SHP77 (cell line): ENCODE results near the gene COPS9.

ENCODE experiments used
- DNase-seq, 2 experiments: peaks; one replicate each; lab custom pipeline; 2025; lab: John Stamatoyannopoulos, UW

Gene COPS9

DNA sequence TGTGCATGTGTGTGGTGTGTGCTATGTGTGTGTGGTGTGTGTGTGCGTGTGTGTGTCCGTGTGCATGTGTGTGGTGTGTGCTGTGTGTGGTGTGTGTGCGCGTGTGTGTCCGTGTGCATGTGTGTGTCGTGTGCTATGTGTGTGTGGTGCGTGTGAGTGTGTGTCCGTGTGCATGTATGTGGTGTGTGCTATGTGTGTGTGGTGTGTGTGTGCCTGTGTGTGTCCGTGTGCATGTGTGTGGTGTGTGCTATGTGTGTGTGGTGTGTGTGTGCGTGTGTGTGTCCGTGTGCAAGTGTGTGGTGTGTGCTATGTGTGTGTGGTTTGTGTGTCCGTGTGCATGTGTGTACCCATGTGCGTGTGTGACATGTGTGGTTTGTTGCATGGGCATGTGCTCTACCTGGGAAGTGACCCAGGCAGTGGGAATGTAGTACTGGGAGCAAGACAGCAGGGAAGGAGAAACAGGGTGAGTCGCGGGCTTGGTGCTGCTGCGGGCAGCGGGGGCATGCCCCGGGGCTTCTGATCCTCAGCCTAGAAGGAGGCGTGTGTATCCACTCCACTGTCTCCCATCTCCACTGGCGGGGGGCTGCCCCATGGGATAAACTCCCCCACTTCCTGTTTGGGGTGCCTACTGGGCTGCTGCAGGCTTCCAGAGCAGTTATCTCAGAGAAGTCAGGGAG lies 11.9 kb upstream of the COPS9 start:
- no peak for DNase-seq

DNA sequence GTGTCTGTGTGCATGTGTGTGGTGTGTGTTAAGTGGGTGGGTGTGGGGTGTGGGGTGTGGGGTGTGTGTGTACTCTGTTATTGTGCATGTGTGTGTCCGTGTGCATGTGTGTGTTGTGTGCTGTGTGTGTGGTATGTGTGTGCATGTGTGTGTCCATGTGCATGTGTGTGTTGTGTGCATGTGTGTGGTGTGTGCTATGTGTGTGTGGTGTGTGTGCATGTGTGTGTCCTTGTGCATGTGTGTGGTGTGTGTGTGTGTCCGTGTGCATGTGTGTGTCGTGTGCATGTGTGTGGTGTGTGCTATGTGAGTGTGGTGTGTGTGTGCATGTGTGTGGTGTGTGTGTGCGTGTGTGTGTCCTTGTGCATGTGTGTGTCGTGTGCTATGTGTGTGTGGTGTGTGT lies 11.3 kb upstream of the COPS9 start:
- no peak for DNase-seq

DNA sequence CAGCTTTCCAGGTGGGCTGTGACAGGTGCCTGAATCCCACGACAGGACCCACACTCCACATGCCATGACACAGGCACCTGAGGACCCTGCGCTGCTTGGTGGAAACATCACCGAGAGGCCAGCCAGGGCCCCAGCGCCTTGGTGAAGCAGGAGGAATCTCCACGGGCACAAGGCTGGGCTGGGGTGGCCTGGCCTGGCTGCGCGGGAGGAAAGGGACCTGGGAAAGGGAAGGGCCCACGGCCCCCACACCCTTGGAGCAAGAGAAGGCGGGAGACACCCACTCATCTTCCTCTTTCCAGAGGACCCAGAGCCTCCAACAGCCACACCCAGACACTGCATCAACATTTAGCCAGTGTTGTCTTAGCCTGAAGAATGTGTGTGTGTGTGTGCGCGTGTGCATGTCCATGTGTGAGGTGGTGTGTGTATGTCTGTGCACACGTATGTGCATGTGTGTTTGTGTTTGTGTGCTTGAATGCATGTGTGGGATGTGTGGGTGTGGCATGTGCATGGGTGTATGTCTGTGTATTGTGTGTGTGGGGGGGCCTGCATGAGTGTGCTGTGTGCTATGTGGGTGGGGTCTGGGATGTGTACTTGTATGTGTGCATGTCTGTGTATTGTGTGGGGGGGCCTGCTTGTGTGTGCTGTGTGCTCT lies 10.6 kb upstream of the COPS9 start:
- no peak for DNase-seq

DNA sequence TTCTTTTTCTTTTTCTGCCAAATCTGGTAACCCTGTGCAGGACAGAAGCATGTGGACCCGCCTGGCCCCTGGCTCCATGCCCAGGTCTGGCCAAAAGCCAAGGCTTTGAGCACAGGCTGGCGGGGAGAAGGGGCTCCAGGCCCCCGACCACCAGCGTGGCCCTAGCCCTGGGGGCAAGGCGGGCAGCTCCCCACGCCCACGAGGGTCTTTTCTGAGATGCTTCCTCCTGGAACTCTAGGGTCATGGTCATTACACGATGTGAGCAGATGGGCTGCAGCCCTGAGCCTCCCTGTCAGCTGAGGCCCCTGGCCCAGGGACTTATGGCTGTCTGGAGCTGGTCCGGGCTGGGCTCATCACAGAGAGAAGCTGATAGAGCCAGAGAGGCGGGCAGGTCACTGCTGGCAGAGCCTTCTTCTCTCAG lies 10.0 kb upstream of the COPS9 start:
- DNase-seq = no peak

DNA sequence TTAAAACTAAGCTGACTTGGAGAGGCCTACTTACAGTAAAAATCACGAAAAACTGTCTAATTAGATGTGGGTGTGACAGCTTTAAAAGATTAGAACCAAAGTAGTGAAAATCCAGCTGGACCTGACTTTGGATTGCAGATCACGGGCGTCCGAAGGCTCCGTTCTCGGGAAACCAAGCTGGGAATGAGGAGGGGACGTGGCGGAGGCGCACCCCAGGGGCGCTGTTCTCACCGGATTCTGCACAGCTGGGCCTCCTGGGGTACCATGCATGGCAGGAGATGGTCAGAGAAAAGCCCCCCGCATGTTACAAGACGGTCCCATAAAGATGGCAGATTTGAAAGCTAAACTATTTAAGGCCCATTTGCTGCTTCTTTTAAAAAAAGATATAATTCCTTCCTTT lies 9.4 kb upstream of the COPS9 start:
- no peak for DNase-seq

DNA sequence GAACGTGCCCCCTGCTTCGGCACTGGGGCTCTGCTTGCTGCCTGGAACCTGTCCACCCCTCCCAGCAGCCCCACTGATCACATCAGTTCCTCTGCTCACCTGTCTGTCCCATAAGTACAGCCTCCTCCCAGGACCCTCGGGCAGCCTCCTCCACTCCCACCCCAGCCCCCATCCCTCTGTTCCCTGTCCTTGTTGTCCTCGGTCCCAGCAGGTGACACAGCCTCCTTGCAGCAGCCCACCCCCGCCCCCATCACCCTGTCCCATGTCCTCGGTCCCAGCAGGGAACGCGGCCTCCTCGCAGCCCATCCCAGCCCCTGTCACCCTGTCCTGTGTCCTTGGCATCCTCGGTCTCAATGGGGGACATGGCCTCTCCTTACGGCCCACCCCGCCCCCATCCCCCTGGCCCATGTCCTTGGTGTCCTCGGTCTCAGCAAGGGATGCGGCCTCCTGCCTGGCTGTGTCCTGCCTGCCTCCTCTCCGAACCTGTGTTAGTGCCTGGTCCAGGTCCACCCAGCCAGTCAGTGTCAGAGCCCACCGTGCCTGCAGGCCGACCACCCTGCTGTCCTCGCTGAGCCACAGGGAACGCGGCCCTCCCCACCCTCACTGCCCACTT lies 8.7 kb upstream of the COPS9 start:
- DNase-seq = no peak

DNA sequence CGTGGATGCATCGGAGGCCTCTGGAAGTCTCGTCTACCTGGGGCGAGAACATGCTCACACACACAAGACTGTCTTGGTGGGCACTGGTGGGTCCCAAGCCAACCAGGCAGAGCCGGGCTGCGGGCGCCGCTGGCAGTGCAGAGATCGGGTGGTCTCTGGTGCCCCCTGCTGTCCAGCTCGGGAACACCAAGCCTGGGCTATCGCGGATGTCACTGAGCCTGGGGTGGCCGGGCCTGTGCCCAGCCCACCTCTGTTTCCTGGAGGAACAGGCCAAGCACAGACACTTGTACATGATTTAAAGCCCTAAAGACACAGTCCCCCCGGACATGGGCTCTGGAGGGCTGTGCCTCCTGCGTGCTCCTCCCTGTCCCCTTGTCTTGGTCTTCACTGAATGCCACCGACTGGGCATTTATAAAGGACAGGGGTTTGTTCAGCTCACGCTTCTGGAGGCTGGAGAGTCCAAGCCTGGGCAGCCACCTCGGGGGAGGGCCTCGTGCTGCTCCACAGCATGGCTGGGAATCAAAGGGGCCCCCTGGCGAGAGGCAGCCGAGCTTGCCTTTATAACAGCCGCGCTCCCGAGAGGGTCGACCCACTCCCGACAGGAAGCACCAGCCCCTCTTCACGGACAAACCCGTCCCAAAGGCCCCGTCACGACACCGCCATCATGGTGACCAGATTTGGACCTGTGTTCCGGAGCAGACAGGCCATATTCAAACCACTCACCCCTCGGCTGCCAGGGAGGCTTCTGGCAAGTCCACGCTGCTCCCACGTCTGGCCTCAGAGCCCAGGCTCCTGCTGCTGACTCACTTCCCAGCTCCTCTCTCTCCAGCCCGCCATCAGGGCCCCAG lies 7.9 kb upstream of the COPS9 start:
- DNase-seq = peak; percentile 29 to 41

DNA sequence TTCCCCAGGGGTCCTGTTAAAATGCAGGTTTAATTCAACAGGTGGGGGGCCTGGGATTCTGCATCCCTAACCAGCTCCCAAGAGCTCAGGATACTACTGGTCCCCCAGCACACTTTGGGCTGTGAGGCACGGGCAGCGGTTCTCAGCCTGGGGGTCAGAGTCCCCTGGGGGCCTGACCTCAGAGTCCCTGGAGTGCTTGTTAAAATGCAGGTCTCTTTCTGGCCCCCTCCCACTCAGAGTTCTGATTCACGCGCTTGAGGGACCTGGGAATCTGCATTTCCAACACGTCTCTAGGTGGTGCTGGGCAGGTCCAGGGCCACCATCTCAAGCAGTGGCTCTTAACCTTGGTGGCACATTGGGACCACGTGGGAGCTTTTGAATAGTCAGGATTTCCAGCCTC lies 7.2 kb upstream of the COPS9 start:
- DNase-seq = no peak

DNA sequence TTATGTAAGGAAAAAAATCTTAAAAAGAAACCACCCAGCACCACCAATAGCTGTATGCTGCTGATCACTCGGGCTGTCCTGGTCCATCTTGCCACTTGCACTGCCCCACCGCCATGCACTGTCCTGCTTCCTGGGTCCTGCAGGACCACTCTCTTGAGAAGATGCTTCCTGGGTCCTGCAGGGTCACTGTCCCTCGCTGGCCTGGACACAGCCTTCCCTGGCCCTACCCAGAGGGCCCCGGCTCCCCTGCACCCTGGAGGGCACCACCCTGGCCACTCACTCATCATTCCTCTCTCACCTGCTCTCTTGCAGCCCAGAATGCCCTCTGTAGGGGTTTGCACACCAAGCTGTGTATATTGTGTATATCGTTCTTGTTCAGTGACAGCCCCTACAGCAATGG lies 6.8 kb upstream of the COPS9 start:
- DNase-seq = no peak

DNA sequence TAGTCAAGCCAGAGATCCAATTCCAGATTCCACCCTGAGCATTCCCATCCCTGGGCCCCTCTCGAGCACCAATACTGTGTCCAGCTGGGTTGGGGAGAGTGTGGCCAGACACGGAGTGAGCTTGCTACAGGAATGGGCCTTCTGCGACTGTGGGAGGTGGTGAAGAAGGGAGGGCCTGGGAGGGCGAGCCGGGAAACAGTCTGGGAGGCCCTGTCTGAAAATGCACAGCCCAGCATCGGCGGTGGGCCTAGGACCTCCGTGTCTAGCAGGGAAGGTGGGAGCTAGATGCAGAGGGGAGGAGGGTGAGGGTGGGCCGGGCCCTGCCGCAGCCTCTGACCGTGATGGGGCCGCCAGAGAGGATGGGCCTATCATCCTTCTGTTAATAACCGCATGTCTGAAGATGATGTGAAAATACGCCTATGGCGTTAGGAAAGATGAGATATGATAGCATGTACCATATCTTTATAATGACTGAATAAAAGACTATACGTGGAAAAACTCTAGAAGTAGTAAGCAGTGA lies 6.2 kb upstream of the COPS9 start:
- no peak for DNase-seq

DNA sequence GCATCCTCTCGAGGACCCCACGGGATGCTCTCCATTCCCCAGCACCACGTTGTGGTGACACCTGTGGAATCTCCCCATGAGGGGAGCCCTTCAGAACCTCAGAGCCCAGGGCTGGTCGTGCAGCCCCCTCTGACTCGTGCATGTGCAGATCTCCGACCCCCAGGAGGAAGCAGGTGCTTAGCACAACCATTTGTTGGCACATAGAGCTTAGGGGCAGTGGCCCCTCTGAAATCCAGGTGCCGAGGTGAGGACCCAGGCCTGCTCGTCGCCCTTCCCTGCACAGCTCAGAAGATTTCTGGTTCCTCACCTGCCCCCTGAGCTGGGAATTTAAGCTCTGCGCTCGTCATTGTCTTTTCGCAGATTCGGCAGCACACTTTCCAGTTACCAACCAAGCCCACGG lies 5.6 kb upstream of the COPS9 start:
- DNase-seq = no peak

DNA sequence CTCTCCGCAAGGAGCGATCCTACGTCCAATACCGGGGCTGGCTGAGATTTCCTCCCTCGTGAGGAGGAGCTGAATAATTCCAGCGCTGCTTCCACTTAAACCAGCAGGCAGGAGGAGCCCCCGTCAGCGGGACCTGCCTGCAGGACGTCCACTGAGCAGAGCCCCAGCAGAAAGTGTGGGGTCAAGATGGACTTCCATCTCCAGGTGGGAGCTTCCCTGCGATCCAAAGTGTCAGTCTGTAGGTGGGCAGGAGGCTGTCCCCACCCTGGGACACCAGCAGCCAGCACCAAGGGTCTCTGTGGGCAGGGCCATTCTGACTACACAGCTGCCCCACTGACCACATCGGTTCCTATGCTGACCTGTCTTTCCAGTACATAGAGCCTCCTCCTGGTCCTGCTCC lies 4.8 kb upstream of the COPS9 start:
- no peak for DNase-seq

DNA sequence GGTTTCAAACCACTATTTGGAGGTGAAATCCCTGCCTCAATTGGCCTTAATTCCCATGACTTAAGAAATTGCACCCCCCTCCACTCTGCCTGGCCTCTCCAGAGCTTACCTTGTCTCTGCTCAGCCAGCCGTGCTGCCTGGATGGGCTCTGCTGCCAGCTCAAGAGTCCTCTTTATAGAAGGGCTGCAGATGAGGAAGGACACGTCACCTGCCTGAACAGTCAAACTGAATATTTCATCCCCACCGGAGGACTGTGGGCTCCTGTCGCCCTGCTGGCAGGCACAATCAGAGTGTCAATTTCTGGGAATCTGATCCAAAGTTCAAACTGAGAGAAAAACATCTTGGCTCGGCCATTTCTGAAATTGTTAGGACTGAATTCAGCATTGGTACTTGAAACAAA lies 4.4 kb upstream of the COPS9 start, which contains the start of gene OTOS:
OTOS (minus strand) TSS at position 148 of the 400 bp plus-strand sequence. CDS start 332 bp downstream, outside the sequence.
- peak; percentile 7 to 15 for DNase-seq

DNA sequence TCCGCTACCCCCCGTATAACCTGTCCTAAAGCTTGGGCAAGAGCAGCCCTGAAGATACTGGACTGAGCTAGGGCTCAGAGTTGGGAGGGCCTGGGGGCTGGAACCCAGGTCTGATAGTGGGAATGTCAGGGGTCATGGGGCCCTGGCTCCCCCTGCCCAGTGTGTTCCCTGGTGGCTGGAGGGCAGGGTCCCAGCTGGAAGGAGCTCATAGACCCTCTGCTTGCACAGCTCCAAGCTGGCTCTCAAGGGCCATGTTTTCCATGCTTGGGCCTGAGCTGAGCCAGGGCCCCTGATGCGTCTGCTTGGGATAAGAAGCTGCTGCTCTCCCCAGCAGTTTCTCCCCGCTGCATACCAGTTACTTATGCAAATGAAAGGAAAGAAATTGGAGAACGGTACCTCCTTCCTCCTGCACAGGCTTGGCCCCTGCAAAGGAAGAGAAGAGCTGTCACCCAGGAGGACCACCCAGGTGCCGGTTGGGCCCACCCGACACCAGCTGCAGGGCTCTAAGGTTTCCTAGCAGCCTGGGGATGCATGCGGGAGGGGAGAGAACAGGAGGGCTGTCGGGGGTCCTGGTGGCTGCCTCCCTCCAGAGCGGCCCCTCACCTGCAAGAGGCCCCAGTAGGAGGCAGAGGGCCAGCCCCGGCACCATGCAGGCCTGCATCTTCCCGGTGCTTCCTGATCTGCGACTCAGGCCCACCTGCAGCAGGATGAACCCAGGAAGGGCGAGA lies 3.7 kb upstream of the COPS9 start:
- no peak for DNase-seq

DNA sequence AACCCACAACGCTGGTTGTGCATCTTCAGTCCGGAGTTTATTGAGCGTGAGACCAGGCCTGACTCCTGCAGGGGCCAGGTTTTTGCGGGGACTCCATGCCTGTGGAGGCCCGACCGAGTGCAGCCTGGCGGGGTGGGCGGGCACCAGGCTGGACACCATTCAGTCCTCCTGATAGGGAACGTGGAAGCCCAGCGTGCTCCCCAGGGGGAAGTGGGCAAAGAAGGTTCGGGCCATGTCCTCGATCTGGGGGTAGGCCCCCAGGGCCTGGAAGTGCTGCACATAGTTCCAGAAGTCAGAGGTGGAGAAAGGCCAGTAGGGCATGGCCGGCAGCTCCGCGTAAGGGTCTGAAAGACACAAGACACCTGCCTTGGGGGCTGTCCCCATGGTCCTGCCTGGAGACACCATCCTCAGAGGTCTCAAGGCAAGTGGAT lies 2.9 kb upstream of the COPS9 start:
- DNase-seq = no peak

DNA sequence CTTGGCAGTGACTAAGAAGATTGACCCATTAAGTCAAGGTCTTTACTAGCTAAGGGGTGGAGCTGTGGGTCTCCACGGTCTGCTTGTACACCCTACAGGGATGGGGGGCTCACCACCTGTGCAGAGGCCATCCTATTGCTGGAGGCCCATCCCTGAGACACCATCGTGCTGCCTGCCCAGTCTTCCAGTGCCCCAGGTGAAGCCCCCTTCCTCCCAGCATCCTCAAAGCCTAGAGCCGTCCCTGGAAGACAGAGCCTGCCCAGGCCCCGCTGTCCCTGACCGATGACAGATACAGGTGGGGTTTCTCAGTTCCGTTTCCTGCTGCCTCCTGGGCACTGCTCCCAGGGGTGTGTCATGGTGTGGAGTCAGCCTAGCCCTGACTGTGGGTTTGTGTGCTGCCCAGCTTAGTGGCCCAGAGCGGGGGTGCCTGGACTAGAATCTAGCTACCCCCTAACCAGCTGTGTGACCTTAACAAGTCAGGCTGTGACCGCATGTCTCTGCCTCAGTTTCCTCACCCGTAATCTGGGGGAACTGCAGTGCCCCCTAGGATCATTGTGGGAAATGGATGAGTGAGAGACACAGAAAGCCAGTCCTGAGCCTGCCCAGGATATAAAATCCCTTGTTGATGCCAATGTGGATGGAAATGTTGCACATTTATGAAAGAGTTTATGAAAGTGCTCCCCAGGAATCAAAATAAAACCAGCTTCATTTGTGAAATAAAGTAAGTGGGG lies 2.3 kb upstream of the COPS9 start:
- DNase-seq = no peak

DNA sequence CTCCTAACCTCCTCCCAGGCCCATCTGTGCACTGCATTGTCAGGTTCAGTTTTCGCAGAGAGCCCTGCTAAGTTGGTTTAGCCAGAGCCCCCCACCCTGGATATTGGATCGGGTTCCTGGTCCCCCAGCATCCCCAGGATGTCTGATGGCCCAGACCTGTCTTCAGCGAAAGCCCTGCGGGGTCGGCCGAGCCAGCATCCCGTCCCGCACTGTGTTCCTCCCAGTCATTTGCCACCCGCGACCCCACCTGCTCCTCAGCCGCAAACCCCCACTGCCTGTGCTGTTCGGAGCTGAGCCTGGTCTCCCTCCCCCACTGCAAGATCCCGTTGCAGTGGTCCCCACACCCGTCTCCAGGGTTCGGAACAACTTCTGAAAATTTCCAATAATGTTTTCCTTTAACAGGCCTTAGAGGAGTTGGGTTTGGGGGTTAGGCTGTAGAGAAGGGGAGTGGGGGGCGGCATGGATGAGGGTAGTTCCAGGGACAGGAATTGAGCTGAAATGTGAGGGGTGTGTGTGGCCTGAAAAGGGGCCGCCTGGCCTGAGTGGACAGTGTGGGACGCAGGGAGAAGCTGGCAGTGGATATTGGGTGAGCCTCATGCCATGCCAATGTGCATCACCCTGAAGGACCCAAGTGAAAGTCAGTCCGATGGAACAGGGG lies 1.6 kb upstream of the COPS9 start:
- no peak for DNase-seq

DNA sequence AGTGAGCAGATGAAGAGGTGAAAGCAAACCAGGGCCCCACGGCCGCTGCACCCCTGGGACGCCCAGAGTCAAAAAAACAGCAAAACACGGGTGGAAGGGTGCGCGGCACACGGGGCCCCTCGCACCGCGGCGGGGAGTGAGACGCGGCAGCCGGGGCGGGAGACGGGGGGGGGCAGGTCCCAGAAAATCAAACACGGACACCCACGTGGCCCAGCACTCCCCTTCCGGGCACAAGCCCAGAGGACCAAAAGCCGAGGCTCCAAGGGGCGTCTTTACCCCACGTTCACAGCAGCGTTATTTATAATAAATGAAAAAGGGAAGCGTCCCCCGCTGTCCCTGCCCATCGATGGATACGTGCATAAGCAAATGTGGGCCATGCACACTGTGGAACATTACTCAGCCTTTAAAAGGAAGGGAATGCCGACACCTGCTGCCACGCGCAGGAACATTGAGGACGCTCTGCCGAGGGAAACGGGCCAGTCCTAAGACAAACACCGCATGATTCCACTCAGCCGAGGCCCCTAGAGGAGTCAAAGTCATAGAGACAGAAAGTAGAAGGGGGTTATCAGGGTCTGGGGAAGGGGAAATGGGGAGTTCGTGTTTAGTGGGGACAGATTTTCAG lies 677 bp upstream of the COPS9 start:
- peak in 1 of 2 experiments; percentile 10 for DNase-seq

DNA sequence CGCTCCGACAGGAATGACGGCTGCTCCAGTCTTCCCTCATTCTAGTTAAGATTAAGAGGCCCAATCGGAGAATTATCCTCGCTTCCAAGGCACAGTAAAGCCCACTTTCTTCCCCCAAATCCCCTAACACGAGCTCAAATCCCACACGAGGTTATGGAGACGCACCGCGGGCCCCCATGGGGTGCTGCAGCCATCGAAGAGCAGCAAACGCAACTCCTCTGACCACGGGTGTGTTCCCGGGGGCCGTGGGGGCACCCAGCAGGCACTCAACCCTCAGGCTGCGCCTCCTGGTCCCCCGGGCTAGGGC lies 446 bp downstream of the COPS9 start:
- no peak for DNase-seq

DNA sequence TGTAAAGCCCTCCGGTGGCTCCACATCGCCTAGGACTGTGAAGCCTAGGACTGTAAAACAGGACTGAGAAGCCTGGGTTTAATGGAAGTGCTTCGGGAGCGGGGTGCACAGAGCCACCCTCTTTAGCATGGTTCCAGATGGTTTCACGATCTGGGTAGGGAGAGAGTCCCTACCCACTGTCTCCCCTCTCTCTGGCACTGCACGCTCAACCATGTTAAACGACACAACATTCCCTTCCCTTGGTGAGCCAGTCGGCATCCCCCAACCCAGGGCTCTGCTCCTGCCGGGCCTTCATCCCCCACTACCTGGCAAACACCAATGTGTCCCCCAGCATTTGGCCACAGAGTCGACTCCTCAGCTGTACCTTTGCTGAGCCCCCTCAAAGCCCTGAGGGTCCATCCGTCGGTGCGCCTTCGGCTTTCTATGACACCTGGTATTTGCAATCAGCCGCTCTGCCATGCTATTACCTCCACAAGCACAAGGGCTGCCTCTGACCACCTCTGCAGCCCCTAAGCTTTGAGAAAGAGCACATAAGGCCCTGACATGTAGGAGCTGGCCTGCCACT lies 1.1 kb downstream of the COPS9 start:
- no peak for DNase-seq
